ENCODE data around the gene EPB41L4B.
"Not testable (repeated sequence)": the region's sequence is repeated elsewhere in the genome, so short reads cannot be mapped to it uniquely, and the experiment has no call there.

The EPB41L4B gene

GRCh38 chr9:109241207-109241606 lies 79.7 kb downstream of the EPB41L4B start:
- DNase-seq = no peak

GRCh38 chr9:109239240-109239639 lies 81.6 kb downstream of the EPB41L4B start:
- DNase-seq = no peak

- no peak for DNase-seq
Measured at GRCh38 chr9:109238655-109239054, 82.2 kb downstream of the EPB41L4B start.

- DNase-seq = no peak
Measured at GRCh38 chr9:109238125-109238524, 82.7 kb downstream of the EPB41L4B start.

- DNase-seq = no peak
Measured at GRCh38 chr9:109232449-109233237, 88.2 kb downstream of the EPB41L4B start.

- DNase-seq = no peak
Measured at GRCh38 chr9:109231593-109231992, 89.3 kb downstream of the EPB41L4B start.

- DNase-seq = no peak
Measured at GRCh38 chr9:109230277-109230676, 90.6 kb downstream of the EPB41L4B start.

- DNase-seq = no peak
Measured at GRCh38 chr9:109229682-109230081, 91.2 kb downstream of the EPB41L4B start.

- no peak for DNase-seq
Measured at GRCh38 chr9:109228093-109228642, 92.7 kb downstream of the EPB41L4B start.

- no peak for DNase-seq
Measured at GRCh38 chr9:109225629-109226028, 95.2 kb downstream of the EPB41L4B start.

- no peak for DNase-seq
Measured at GRCh38 chr9:109224751-109225150, 96.1 kb downstream of the EPB41L4B start.

- DNase-seq = not testable (repeated sequence)
Measured at GRCh38 chr9:109218242-109218641, 102.6 kb downstream of the EPB41L4B start.

GRCh38 chr9:109214414-109214813 lies 106.4 kb downstream of the EPB41L4B start:
- DNase-seq = no peak

- no peak for DNase-seq
Measured at GRCh38 chr9:109213285-109214121, 107.4 kb downstream of the EPB41L4B start.

GRCh38 chr9:109212768-109213167 lies 108.1 kb downstream of the EPB41L4B start:
- no peak for DNase-seq

GRCh38 chr9:109206670-109207069 lies 114.2 kb downstream of the EPB41L4B start:
- DNase-seq = no peak

- no peak for DNase-seq
Measured at GRCh38 chr9:109205526-109205925, 115.3 kb downstream of the EPB41L4B start.

GRCh38 chr9:109203761-109204360 lies 117.0 kb downstream of the EPB41L4B start:
- no peak for DNase-seq

GRCh38 chr9:109199676-109200075 lies 121.2 kb downstream of the EPB41L4B start:
- no peak for DNase-seq

- no peak for DNase-seq
Measured at GRCh38 chr9:109198736-109199382, 122.0 kb downstream of the EPB41L4B start.

GRCh38 chr9:109193974-109194556 lies 126.8 kb downstream of the EPB41L4B start:
- no peak for DNase-seq

- no peak for DNase-seq
Measured at GRCh38 chr9:109192732-109193361, 128.0 kb downstream of the EPB41L4B start.

Data from stimulated activated naive CD4-positive, alpha-beta T cell (primary cell).